GM12878 (cell line): ENCODE results near the gene AOAH.

ENCODE experiments used
- CHD1 ChIP-seq: IDR thresholded peaks from 2 replicates; pipeline ENCODE4 v1.6.1; 2012; ENCODE audit warnings: low read depth, low read length, improper control_type of control experiment
- GABPA ChIP-seq: IDR thresholded peaks from 2 replicates; pipeline ENCODE4 v1.6.1; 2014; ENCODE audit warnings: antibody characterized with exemption, low read depth, mild to moderate bottlenecking, inconsistent platforms
- HDGF ChIP-seq: fragments of 450-650 bp; IDR thresholded peaks from 2 replicates; pipeline ENCODE4 v1.6.1; 2016; ENCODE audit warnings: antibody characterized with exemption
- POLR2AphosphoS2 ChIP-seq: IDR thresholded peaks from 2 replicates; pipeline ENCODE4 v1.6.1; 2011; ENCODE audit warnings: low read depth, mild to moderate bottlenecking, low read length, improper control_type of control experiment, moderate library complexity
- SMAD1 ChIP-seq: fragments of 450-650 bp; IDR thresholded peaks from 2 replicates; pipeline ENCODE4 v1.6.1; 2018; ENCODE audit warnings: mild to moderate bottlenecking, low read depth; ENCODE audit not compliant: partially characterized antibody
- TF ChIP-seq, protein P1 (sequence below): IDR thresholded peaks from 2 replicates; pipeline ENCODE4 v1.6.1; 2011; ENCODE audit warnings: borderline replicate concordance, low read depth, mild to moderate bottlenecking, moderate library complexity, low read length; ENCODE audit not compliant: insufficient read depth, poor library complexity, severe bottlenecking
- TF ChIP-seq, protein P2 (sequence below), 3 experiments: IDR thresholded peaks in 2 of 3; conservative IDR thresholded peaks in 1 of 3; 2 replicates each; pipeline ENCODE4 v1.5.1; 2011; ENCODE audit warnings: low read depth in 3 of 3, low read length in 3 of 3, mild to moderate bottlenecking in 3 of 3, control low read depth in 2 of 3, moderate library complexity in 2 of 3, inconsistent platforms in 1 of 3, mixed read lengths in 1 of 3; ENCODE audit not compliant: control insufficient read depth in 2 of 3, insufficient read depth in 1 of 3; ENCODE audit errors: extremely low read depth in 1 of 3

DNA sequence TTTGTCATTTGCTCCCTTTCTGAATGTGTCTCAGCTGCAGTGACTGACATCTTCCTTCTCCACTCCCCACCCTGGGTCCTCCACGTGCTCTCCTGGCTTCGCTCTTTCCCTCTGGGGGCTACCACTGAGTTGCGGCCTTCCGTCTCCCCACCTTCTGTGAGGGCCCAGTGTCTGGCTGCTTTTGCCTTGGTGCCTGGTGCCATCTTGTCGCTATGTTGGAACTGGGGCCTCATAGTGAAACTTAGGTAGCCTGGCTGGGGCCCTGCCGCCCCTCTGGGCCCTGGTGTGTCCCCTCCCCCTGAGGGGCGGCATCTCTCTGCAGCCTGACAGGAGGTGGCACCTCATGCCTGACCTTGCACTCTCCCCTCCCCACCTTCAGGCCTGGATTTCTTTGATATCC is 190.6 kb downstream of the AOAH start:
- no peak for TF ChIP-seq SMAD1
- TF ChIP-seq HDGF, result no peak
- TF ChIP-seq, protein P1, sequence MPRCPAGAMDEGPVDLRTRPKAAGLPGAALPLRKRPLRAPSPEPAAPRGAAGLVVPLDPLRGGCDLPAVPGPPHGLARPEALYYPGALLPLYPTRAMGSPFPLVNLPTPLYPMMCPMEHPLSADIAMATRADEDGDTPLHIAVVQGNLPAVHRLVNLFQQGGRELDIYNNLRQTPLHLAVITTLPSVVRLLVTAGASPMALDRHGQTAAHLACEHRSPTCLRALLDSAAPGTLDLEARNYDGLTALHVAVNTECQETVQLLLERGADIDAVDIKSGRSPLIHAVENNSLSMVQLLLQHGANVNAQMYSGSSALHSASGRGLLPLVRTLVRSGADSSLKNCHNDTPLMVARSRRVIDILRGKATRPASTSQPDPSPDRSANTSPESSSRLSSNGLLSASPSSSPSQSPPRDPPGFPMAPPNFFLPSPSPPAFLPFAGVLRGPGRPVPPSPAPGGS, result no peak
- TF ChIP-seq CHD1, result no peak
- no peak for TF ChIP-seq GABPA
- TF ChIP-seq, protein P2, sequence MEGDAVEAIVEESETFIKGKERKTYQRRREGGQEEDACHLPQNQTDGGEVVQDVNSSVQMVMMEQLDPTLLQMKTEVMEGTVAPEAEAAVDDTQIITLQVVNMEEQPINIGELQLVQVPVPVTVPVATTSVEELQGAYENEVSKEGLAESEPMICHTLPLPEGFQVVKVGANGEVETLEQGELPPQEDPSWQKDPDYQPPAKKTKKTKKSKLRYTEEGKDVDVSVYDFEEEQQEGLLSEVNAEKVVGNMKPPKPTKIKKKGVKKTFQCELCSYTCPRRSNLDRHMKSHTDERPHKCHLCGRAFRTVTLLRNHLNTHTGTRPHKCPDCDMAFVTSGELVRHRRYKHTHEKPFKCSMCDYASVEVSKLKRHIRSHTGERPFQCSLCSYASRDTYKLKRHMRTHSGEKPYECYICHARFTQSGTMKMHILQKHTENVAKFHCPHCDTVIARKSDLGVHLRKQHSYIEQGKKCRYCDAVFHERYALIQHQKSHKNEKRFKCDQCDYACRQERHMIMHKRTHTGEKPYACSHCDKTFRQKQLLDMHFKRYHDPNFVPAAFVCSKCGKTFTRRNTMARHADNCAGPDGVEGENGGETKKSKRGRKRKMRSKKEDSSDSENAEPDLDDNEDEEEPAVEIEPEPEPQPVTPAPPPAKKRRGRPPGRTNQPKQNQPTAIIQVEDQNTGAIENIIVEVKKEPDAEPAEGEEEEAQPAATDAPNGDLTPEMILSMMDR (IDR thresholded peaks at IDR 0.05 in 2 of 3, conservative IDR thresholded peaks at IDR 0.05 in 1 of 3; ENCODE audit: control insufficient read depth in 2 of 3, extremely low read depth in 1 of 3, insufficient read depth in 1 of 3, low read depth in 3 of 3, low read length in 3 of 3), result no peak
- no peak for TF ChIP-seq POLR2AphosphoS2
